T-helper 2 cell treated with Interferon-gamma antibody and Interleukin-4, amounts not matched to agents 100 ng/mL and 5 ng/mL, for 36 hours (primary cell): ENCODE results near the gene ZNF683. TPM values are rescaled to one million over a fixed set of nuclear protein-coding genes. Genes with fewer than 3 reads are reported as not detected.

ENCODE experiments used
- intact Hi-C: fragments of 100-400 bp; cut with micrococcal nuclease; formaldehyde crosslinking; loops from one replicate; pipeline ENCODE4 v1.15.1; 2023
- total RNA-seq: library from RNA; stranded (reverse); gene quantifications from 2 replicates; pipeline ENCODE4 v1.2.3, GENCODE V29; 2022

ZNF683 gene
- total RNA-seq, 1 donor from 2014 or later, result 0.52 TPM

DNA sequence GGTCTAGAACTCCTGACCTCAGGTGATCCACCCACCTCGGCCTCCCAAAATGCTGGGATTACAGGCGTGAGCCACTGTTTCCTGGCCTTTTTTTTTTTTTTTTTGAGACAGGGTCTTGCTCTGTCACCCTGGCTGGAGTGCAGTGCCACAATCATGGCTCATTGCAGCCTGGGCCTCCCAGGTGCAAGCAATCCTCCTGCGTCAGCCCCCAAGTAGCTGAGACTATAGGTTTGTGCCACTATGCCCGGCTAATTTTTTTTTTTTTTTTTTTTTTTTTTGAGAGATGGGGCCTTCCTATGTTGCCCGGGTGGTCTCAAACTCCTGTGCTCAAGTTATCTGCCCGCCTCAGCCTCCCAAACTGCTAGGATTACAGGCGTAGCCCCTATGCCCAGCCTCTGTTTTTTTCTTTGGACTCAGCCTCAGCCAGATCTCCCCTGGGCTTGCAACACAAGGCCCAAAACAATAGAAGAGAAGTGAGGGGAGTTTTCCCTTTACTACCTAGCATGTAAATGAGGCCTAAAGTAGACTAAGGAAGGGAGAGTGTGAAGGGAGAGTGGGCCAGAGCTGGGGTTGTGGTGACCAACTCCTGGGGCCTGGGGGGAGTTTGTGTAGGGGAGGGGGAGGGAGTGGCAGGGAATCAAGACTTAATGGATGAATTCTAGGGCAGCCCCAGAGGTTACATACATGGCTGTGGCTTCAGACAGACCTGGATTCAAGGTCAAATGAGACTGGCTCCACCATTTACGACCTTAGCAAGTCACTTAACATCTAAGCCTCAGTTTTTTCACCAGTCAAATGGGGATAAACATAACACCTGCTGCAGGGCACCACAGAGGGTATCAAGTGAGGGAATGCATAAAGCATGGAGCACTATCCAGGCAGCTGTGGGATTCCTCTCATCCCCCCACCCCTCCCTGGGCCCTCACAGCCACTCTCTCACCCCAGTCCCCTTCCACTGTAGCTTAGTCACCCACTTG is 56.4 kb downstream of the ZNF683 start:
- intact Hi-C loops, result loop anchor here (5.0 kb wide), 1 partner anchor 204 kb away; the partner anchor contains the start of gene PDIK1L

DNA sequence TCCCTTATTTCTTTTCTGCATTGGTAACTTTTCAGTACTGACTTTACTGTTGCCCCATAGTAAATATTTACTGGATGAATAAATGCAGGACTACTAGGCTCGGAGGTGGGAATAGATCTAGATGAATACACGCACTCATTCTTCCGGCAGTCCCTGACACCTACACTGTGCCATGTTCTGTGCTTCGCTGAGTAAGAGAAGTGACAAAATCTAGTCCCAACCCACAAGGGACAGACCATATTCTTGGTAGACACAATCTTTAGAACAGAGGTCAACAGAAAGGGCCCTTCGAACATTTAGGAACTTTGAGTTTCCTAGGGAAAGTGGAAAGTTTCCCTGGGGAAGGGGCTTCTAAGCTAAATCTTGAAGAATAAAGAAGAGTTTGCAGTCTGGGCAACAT is 58.0 kb downstream of the ZNF683 start:
- intact Hi-C loops, result no loop called here

Other genes with a start within 250 kb of the ZNF683 start
- gene FAM110D, start 213.7 kb downstream of the ZNF683 start, total RNA-seq, result not detected in 2 replicates
- not detected in 2 replicates for gene C1orf232, start 203.8 kb downstream of the ZNF683 start, total RNA-seq
- 41.9 and 42.2 TPM in 2 replicates for gene ZNF593, start 202.8 kb downstream of the ZNF683 start, total RNA-seq
- not detected in 2 replicates for gene ZNF593OS, start 200.9 kb downstream of the ZNF683 start, total RNA-seq
- gene CNKSR1, start 195.3 kb downstream of the ZNF683 start, total RNA-seq, result 5.9 and 7.2 TPM in 2 replicates
- gene CATSPER4, start 182.1 kb downstream of the ZNF683 start, total RNA-seq, result not detected in 2 replicates
- 41.0 and 44.0 TPM in 2 replicates for gene CEP85, start 138.6 kb downstream of the ZNF683 start, total RNA-seq
- 679 and 690 TPM in 2 replicates for gene SH3BGRL3, start 92.7 kb downstream of the ZNF683 start, total RNA-seq
- 31.9 and 32.2 TPM in 2 replicates for gene UBXN11, start 66.1 kb downstream of the ZNF683 start, total RNA-seq
- gene CD52, start 54.8 kb downstream of the ZNF683 start, total RNA-seq, result 1,191 and 1,203 TPM in 2 replicates
- 1.1 and 1.2 TPM in 2 replicates for gene CRYBG2, start 18.6 kb downstream of the ZNF683 start, total RNA-seq
- not detected in 2 replicates for gene LIN28A, start 38.1 kb upstream of the ZNF683 start, total RNA-seq
- gene DHDDS, start 59.6 kb upstream of the ZNF683 start, total RNA-seq, result 60.8 and 61.6 TPM in 2 replicates
- gene HMGN2, start 99.7 kb upstream of the ZNF683 start, total RNA-seq, result 974 and 979 TPM in 2 replicates
- 169 and 175 TPM in 2 replicates for gene RPS6KA1, start 157.0 kb upstream of the ZNF683 start, total RNA-seq